ENCODE measurements around the gene RITA1. TPM values are rescaled to one million over a fixed set of nuclear protein-coding genes. Genes with fewer than 3 reads are reported as not detected.
A peak's percentile ranks its signal among the peaks of the same experiment; 100 is the strongest.

Gene RITA1
- total RNA-seq, 1 experiment from 2014 or later, result 71.6 TPM

GRCh38 chr12:113230315-113231234 is 45.1 kb downstream of the RITA1 start:
- no peak for ATAC-seq
- Histone ChIP-seq H3K4me2 (ENCODE audit: low read length) (no peak overlapping the region), H3K36me3 (ENCODE audit: low read depth, low read length) (peaks cover 10% of the 10 kb centered on the region), H3K9me3 (ENCODE audit: low read length) (no peaks in the 10 kb centered on the region), H3K27ac (ENCODE audit: low read length) (no peak overlapping the region), H3K79me2 (ENCODE audit: low read length) (no peaks in the 10 kb centered on the region), H3K4me3 (ENCODE audit: low read length) (no peak overlapping the region), H2AFZ (ENCODE audit: low read length) (no peak overlapping the region), H3K9ac (ENCODE audit: low read length) (no peak overlapping the region), H3K27me3 (ENCODE audit: low read length) (no peaks in the 10 kb centered on the region), H4K20me1 (ENCODE audit: low read length) (no peaks in the 10 kb centered on the region), H3K4me1 (ENCODE audit: insufficient read depth, low read length) (no peaks in the 10 kb centered on the region), H3K9me2 (replicated peaks; ENCODE audit: low read length) (no peaks in the 10 kb centered on the region), H3F3A (ENCODE audit: low read length, unreplicated experiment) (no peaks in the 10 kb centered on the region)
- intact Hi-C loops (cut with micrococcal nuclease), result no loop called here
- DNase-seq, result no peak
- ChIA-PET CTCF (no interaction called here), POLR2A (ENCODE audit: unreplicated experiment) (no interaction called here)
- no TSS peak for BruUV-seq (replicated peaks)
- TF ChIP-seq CTCF (conservative IDR thresholded peaks at IDR 0.05; ENCODE audit: low read depth, low read length) (no peak), EZH2phosphoT487 (IDR thresholded peaks at IDR 0.05; ENCODE audit: borderline replicate concordance, low read length) (no peak), EZH2 (IDR thresholded peaks at IDR 0.05; ENCODE audit: low read length, unreplicated experiment) (no peak)

DNA sequence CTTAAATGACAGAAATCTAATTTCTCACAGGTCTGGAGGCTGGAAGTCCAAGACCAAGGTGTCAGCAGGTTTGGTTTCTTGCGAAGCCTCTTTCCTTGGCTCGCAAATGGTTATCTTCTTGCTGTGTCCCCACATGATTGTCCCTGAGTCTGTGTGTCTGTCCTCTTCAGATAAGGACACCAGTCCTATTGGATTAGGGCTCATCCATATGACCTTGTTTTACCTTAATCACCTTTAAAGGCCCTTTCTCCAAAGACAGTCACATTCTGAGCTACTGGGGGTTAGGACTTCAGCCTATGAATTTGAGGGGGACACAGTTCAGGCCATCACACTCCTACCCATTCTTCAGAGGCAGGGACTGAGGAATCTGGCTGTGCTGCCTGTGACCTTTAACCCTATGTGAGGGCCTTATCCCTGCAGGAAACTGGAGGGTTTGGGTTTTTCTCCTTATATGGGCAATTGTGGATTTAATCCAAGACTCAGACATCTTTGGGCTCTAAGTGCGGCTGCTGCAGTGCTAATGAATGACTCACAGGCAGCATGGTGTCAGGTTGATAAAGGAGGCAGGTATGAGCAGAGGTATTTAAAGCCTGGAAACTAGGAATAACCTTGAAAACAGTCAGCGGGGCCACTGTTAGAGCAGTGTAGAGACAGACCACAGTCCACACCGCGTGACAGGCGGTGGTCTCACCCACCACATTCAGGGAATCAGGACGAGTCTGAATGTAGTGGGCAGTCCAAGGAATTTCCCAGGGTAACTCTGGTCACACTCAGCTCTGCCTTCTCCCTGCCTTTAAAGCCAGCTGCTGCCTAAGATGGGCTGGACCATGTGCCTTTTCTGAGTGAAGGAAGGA is 45.9 kb downstream of the RITA1 start:
- Histone ChIP-seq H3K27me3 (ENCODE audit: low read length) (no peaks in the 10 kb centered on the region), H3K4me1 (ENCODE audit: insufficient read depth, low read length) (no peaks in the 10 kb centered on the region), H3K4me2 (ENCODE audit: low read length) (no peak overlapping the region), H3F3A (ENCODE audit: low read length, unreplicated experiment) (no peaks in the 10 kb centered on the region), H3K79me2 (ENCODE audit: low read length) (no peaks in the 10 kb centered on the region), H3K9ac (ENCODE audit: low read length) (no peak overlapping the region), H3K27ac (ENCODE audit: low read length) (no peak overlapping the region), H3K9me3 (ENCODE audit: low read length) (no peaks in the 10 kb centered on the region), H2AFZ (ENCODE audit: low read length) (no peak overlapping the region), H3K4me3 (ENCODE audit: low read length) (no peak overlapping the region), H4K20me1 (ENCODE audit: low read length) (no peaks in the 10 kb centered on the region), H3K36me3 (ENCODE audit: low read depth, low read length) (peaks cover 10% of the 10 kb centered on the region), H3K9me2 (replicated peaks; ENCODE audit: low read length) (no peaks in the 10 kb centered on the region)
- peak; percentile 39; the same call in 1 of the 2 replicates for ATAC-seq
- intact Hi-C loops (cut with micrococcal nuclease), result no loop called here
- BruUV-seq (replicated peaks), result no TSS peak
- TF ChIP-seq EZH2 (IDR thresholded peaks at IDR 0.05; ENCODE audit: low read length, unreplicated experiment) (no peak), EZH2phosphoT487 (IDR thresholded peaks at IDR 0.05; ENCODE audit: borderline replicate concordance, low read length) (no peak), CTCF (conservative IDR thresholded peaks at IDR 0.05; ENCODE audit: low read depth, low read length) (no peak)
- ChIA-PET POLR2A (ENCODE audit: unreplicated experiment) (no interaction called here), CTCF (no interaction called here)
- DNase-seq, result no peak

Measured in PC-3 (cell line).